HUES6 (cell line): ENCODE measurements around the gene HDAC4.

ENCODE experiments used
- H3K27ac ChIP-seq: 2 replicates; pipeline ENCODE4 v1.7.0; 2013; ENCODE audit warnings: low read depth, mild to moderate bottlenecking, low read length, inconsistent platforms
- H3K27me3 ChIP-seq: 2 replicates; pipeline ENCODE4 v1.6.1; 2013; ENCODE audit warnings: low read length; ENCODE audit not compliant: control insufficient read depth, insufficient read depth
- H3K36me3 ChIP-seq: 2 replicates; pipeline ENCODE4 v1.6.1; 2013; ENCODE audit warnings: low read length; ENCODE audit not compliant: control insufficient read depth, insufficient read depth
- H3K4me1 ChIP-seq: 2 replicates; pipeline ENCODE4 v1.6.1; 2013; ENCODE audit warnings: low read length; ENCODE audit not compliant: control insufficient read depth, insufficient read depth
- H3K4me3 ChIP-seq: 2 replicates; pipeline ENCODE4 v1.5.1; 2013; ENCODE audit warnings: low read depth, low read length
- H3K9ac ChIP-seq: one replicate; pipeline ENCODE4 v1.6.1; 2013; ENCODE audit warnings: mild to moderate bottlenecking, low read length
- H3K9me3 ChIP-seq: 2 replicates; pipeline ENCODE4 v1.6.1; 2013; ENCODE audit warnings: low read depth, low read length; ENCODE audit not compliant: control insufficient read depth, insufficient read depth

Gene HDAC4

GRCh38 chr2:239406316-239406995, 5.6 kb upstream of the HDAC4 start:
- Histone ChIP-seq H3K9ac (no peak overlapping the region), H3K4me3 (no peak overlapping the region), H3K27me3 (no peaks in the 10 kb centered on the region), H3K27ac (no peak overlapping the region), H3K4me1 (0 out of 2 replicates have a peak, but pooled peaks cover 4% of the 10 kb centered on the region), H3K9me3 (no peaks in the 10 kb centered on the region), H3K36me3 (no peaks in the 10 kb centered on the region)

- Histone ChIP-seq H3K27ac (no peak overlapping the region), H3K9me3 (no peaks in the 10 kb centered on the region), H3K27me3 (no peaks in the 10 kb centered on the region), H3K36me3 (no peaks in the 10 kb centered on the region), H3K4me1 (0 out of 2 replicates have a peak, but pooled peaks cover 4% of the 10 kb centered on the region), H3K4me3 (no peak overlapping the region), H3K9ac (no peak overlapping the region)
These were observed 4.3 kb upstream of the HDAC4 start for GRCh38 chr2:239405071-239405470.

GRCh38 chr2:239402666-239403065, 1.8 kb upstream of the HDAC4 start:
- H3K27ac ChIP-seq: no peak overlapping the region
- no peak overlapping the region for H3K9ac ChIP-seq
- H3K27me3 ChIP-seq: no peaks in the 10 kb centered on the region
- no peaks in the 10 kb centered on the region for H3K9me3 ChIP-seq
- H3K4me3 ChIP-seq: 0 out of 2 replicates have a peak overlapping the region, but pooled peaks have one; percentile 88
- H3K36me3 ChIP-seq: no peaks in the 10 kb centered on the region
- peaks cover 15% of the 10 kb centered on the region for H3K4me1 ChIP-seq

- H3K9me3 ChIP-seq: no peaks in the 10 kb centered on the region
- H3K4me1 ChIP-seq: peaks cover 15% of the 10 kb centered on the region
- peak overlapping the region; percentile 88 for H3K4me3 ChIP-seq
- no peaks in the 10 kb centered on the region for H3K36me3 ChIP-seq
- H3K27me3 ChIP-seq: no peaks in the 10 kb centered on the region
- peak overlapping the region; percentile 100 for H3K9ac ChIP-seq
- peak overlapping the region; percentile 100 for H3K27ac ChIP-seq
These were observed 1.0 kb upstream of the HDAC4 start for GRCh38 chr2:239401881-239402233.

GRCh38 chr2:239401067-239401880, 454 bp upstream of the HDAC4 start:
- Histone ChIP-seq H3K27ac (peak overlapping the region; percentile 100), H3K36me3 (no peaks in the 10 kb centered on the region), H3K4me3 (peak overlapping the region; percentile 88), H3K27me3 (no peaks in the 10 kb centered on the region), H3K9me3 (no peaks in the 10 kb centered on the region), H3K9ac (peak overlapping the region; percentile 100), H3K4me1 (peaks cover 15% of the 10 kb centered on the region)

- Histone ChIP-seq H3K9me3 (no peaks in the 10 kb centered on the region), H3K9ac (peak overlapping the region; percentile 33), H3K27me3 (no peaks in the 10 kb centered on the region), H3K4me1 (peaks cover 15% of the 10 kb centered on the region), H3K27ac (no peak overlapping the region), H3K36me3 (no peaks in the 10 kb centered on the region), H3K4me3 (peak overlapping the region; percentile 66)
These were observed 762 bp downstream of the HDAC4 start for GRCh38 chr2:239399921-239400595.

GRCh38 chr2:239399433-239399920, 1.3 kb downstream of the HDAC4 start:
- Histone ChIP-seq H3K4me1 (peaks cover 15% of the 10 kb centered on the region), H3K9ac (no peak overlapping the region), H3K9me3 (no peaks in the 10 kb centered on the region), H3K27ac (no peak overlapping the region), H3K36me3 (no peaks in the 10 kb centered on the region), H3K4me3 (peak overlapping the region; percentile 66), H3K27me3 (no peaks in the 10 kb centered on the region)

- Histone ChIP-seq H3K27ac (no peak overlapping the region), H3K9ac (no peak overlapping the region), H3K4me3 (no peak overlapping the region)
These were observed 2.3 kb downstream of the HDAC4 start for GRCh38 chr2:239398521-239398921.

GRCh38 chr2:239397931-239398471, 2.8 kb downstream of the HDAC4 start:
- Histone ChIP-seq H3K27me3 (no peaks in the 10 kb centered on the region), H3K9ac (no peak overlapping the region), H3K4me1 (peaks cover 15% of the 10 kb centered on the region), H3K4me3 (no peak overlapping the region), H3K36me3 (no peaks in the 10 kb centered on the region), H3K27ac (no peak overlapping the region), H3K9me3 (no peaks in the 10 kb centered on the region)

More at GRCh38 chr2:239398521-239398921, 2.3 kb downstream of the HDAC4 start:
- Histone ChIP-seq H3K4me1 (peaks cover 15% of the 10 kb centered on the region), H3K9me3 (no peaks in the 10 kb centered on the region), H3K36me3 (no peaks in the 10 kb centered on the region), H3K27me3 (no peaks in the 10 kb centered on the region)

- Histone ChIP-seq H3K4me1 (peaks cover 15% of the 10 kb centered on the region), H3K27me3 (no peaks in the 10 kb centered on the region), H3K4me3 (no peak overlapping the region), H3K9ac (no peak overlapping the region), H3K9me3 (no peaks in the 10 kb centered on the region), H3K27ac (no peak overlapping the region), H3K36me3 (no peaks in the 10 kb centered on the region)
These were observed 3.7 kb downstream of the HDAC4 start for GRCh38 chr2:239396881-239397681.
